UCSD-AML1 (cell line): Measurements from ENCODE around the gene CAMTA1.

Experiments
- DNase-seq: peaks from one replicate; lab custom pipeline; 2025; ENCODE audit not compliant: unreplicated experiment; lab: John Stamatoyannopoulos, UW

Gene CAMTA1

DNA sequence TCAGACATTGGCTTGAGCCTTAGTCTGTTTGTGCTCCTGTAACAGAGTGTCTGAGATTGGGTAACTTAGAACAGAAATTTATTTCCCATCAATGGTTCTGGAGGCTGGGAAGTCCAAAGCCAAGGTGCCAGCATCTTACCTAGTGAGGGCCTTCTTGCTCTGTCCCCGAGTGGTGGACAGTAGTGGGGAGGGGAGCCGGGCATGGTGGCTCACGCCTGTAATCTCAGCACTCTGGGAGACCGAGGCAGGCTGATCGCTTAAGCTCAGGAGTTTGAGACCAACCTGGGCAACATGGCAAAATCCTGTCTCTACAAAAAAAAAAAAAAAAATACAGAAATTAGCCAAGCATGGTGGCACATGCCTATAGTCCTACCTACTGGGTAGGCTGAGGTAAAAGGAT lies 649.3 kb downstream of the CAMTA1 start:
- DNase-seq, result no peak

DNA sequence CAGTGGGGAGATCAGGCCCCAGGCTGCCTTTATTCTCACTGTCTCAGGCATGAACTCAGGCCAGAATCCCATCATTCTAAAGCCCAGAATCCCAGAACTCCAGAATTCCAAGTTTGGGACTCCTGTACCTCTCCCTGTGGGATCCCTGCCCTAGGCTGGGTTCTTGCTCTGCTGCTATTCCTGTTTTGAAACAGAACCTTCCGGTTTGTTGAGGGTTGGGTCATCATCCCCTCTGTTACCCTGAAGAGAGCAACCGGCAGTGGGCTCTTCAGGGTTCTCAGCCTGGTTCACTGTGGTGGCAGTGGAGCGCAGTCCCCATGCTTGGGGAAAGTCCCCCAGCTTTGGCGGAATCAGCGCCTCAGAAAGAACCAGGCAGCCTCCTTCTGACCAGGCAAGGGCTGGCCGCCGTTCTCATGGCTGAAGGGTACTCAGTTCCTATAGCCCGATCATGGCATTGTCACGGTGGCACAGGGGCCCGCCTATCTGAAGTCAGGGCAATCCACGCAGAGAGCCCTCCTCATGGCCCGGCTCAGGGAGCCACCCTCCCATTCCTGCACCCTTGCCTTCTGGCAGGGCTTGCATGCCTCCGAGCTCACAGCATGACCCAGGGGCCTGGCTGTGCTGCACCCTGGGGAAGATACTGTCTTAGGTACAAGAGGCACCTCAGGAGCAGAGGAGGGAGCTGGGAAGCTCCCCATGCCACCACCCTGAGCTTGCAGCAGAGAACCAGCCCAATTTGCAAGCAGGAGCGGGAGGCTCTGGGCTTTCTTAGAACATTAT lies 650.2 kb downstream of the CAMTA1 start:
- DNase-seq, result no peak

DNA sequence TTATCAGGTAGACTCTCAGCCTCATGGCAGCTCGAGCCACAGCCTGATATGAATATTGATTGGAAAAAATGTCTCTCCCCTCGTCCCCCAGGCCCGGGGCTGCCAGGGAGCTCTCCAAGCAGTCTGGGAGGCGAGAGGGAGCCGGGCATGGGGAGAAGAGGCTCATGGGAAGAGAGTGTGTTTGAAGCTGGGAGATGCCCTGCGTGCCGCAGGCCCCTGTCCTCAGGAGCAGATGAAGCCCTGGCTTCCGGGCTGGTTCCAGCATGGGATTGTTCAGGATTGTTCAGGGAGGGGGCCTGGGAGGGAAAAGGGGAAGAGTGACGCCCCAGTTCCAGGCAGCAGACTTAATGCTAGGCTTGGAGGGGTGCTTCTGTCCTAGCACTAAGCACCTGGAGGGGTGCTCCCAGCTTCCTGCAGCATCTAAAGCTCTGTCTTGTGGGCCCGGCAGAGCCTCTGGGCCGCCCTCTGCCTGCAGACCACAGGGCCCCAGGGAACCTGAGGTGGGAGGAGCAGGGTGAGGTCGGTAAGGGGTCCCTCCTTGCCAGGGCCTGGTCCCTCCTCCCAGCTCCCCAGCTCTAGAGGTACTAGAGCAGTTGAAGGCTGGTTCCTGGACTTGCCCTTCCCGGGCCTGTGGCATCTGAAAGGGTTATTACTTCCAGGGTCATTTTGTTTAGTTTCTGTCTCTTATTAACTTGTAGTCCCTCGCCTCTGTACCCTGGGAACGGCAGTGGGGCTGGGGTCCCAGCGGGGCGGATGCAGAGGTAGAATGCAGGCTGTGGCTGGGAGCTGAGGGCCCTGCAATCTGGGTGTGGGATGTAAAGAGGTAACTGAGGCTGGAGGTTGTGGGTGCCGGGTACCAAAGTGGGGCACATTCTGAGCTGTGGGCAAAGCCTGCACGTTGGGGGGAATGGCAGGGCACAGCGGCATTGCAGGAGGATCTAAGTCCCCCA lies 651.1 kb downstream of the CAMTA1 start:
- DNase-seq, result no peak

GRCh38 chr1:7437036-7437435 lies 651.8 kb downstream of the CAMTA1 start:
- DNase-seq, result no peak

DNA sequence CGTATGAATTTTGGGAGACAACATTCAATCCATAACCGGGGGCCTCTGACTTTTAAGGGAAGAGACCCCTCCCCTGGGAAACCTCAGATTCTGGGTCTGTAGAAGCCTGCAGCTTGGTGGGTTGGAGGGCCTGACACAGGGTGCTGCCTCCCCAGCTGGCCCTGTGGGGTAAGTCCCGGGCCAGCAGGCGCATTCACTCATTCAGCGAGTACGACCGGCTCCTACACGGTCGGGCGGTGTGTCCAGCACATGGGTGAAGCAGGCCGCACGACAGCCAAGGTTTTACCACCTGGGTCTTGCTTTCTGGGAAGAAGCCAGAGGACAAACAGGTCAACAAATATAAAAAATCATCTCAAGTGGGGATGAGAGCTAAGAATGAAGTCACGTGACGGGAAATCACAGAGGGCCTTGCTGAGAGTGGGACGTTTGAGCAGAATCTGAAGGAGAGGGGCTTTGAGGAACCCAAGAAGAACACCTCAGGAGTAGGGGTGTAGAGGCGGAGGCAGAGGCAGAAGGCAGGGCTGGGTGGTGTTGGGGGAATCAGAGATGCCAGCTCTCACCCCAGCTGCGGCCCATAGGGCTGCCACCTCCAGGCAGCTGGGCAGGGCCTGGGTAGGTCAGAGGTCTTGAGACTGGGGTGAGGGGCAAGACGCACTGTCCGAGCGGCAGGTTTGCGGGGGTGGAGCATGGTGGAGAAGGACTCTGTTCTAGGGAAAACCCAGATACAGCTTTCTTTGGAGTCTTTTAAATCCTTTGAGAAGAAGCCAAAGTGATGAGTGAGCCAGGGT lies 652.5 kb downstream of the CAMTA1 start:
- no peak for DNase-seq

- DNase-seq, result no peak
These were observed 653.1 kb downstream of the CAMTA1 start for GRCh38 chr1:7438396-7438785.

- no peak for DNase-seq
These were observed 653.8 kb downstream of the CAMTA1 start for GRCh38 chr1:7438921-7439655.

- no peak for DNase-seq
These were observed 654.9 kb downstream of the CAMTA1 start for GRCh38 chr1:7440154-7440553.

DNA sequence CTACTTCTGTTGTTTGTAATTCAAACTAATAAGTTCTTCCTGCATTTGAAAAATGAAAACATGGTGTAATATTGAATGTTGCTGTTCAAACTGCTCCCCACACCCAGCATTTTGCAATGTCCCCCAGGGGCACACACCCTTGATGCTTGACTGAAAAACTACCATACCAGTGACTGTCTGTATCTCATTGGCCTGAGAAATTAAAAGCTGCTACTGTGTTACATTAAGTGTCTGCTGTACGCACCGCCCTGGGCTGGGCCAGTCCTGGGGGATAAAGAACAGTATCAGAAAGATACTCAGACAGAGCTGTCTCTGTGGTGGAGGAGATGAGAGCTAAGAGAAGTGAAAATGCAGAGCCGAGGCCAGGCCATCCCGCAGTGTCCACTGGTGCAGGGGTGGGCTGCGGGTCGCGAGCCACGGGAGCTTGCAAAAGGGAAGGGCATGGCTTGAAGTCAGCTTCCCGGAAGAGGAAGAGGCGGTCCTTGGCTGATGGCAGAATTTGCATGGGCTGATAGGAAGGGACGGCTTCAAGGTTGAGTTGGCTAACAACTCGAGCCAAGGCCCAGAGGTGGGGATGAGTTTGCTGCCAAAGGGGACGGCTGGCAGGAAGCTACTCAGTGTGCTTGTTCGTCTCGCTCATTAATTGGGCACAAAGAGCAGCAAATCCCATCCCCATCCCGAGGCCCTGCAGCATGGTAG lies 656.0 kb downstream of the CAMTA1 start:
- DNase-seq, result no peak

GRCh38 chr1:7442036-7442435 lies 656.8 kb downstream of the CAMTA1 start:
- DNase-seq, result no peak

DNA sequence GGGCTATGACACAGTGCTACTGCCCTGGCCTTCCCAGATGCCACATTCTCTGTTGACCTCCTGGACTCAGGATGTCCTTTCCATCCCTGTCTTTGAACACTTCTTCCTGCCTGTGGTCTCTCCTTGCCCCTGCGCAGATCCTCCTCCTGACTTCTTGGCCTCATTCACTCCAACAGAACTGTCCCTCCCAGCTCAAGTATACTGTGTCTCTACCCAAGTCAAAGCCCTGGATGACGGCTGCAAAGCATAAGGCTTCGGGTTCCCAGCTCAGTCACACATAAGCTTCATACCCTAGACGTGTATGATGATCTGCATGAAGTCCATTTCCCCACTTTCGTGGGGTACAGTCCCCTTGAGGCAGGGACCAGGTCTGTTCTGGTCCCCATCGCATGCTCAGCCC lies 657.7 kb downstream of the CAMTA1 start:
- DNase-seq, result no peak

GRCh38 chr1:7444363-7444762 lies 659.1 kb downstream of the CAMTA1 start:
- DNase-seq, result no peak

- DNase-seq, result no peak
These were observed 661.8 kb downstream of the CAMTA1 start for GRCh38 chr1:7447093-7447492.

DNA sequence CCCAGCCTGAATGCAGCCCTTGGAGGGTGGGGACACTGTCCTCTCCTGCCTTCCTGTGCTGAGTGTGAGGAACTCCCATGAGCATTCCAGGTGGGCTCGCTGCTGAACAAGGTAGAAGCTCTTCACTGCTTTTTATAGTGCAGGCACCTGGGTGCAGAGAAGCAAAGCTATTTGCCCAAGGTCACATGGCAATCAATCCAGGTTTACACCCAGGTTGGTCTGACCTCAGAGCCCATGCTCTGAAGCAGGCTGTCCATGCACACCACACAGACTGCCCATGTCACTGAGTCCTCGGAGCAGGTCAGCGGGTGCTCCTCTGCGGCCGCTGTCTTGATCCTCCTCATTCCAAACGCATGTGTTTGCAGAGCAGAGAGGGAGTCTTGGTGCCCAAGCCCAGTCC lies 662.5 kb downstream of the CAMTA1 start:
- no peak for DNase-seq

- DNase-seq, result no peak
These were observed 663.7 kb downstream of the CAMTA1 start for GRCh38 chr1:7448986-7449385.

- DNase-seq, result no peak
These were observed 664.5 kb downstream of the CAMTA1 start for GRCh38 chr1:7449750-7450149.

DNA sequence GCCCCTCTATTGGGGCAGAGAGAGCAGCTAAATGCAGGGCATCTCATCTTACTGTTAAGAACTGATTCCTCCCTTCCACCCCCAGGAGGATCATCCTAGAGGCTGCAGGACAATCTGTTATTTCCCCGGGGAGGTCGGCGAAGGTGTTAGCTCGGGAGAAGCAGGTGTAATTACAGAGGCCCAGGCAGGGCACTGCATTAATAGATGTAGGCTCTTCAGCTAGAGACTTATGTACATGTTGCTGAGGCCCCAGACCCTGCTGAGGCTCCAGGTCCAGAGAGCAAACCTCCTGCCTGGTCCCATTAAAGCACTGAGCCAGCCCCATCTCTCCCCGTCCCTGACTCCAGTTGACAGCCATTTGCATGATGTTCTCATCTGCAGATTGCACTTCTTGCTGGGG lies 665.6 kb downstream of the CAMTA1 start:
- no peak for DNase-seq

DNA sequence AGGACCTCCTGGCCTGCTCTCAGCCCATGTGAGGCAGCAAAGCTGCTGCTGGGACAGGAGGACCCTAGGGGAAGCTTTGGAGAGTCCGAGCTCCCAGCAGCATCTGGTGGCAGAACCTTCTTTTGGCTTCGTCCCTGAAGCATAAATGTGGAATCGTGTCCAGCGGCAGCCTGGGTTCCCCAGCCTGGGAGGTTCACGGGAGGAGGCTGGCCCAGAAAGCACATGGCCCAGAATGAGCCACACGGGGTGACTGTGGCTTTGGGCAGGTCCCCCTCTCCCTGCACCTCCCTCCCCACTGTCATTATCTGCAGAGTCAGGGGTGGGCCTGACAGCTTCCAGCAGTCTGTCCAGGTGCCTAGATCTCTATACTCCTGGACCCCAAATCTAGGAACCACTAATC lies 667.8 kb downstream of the CAMTA1 start:
- DNase-seq, result no peak

DNA sequence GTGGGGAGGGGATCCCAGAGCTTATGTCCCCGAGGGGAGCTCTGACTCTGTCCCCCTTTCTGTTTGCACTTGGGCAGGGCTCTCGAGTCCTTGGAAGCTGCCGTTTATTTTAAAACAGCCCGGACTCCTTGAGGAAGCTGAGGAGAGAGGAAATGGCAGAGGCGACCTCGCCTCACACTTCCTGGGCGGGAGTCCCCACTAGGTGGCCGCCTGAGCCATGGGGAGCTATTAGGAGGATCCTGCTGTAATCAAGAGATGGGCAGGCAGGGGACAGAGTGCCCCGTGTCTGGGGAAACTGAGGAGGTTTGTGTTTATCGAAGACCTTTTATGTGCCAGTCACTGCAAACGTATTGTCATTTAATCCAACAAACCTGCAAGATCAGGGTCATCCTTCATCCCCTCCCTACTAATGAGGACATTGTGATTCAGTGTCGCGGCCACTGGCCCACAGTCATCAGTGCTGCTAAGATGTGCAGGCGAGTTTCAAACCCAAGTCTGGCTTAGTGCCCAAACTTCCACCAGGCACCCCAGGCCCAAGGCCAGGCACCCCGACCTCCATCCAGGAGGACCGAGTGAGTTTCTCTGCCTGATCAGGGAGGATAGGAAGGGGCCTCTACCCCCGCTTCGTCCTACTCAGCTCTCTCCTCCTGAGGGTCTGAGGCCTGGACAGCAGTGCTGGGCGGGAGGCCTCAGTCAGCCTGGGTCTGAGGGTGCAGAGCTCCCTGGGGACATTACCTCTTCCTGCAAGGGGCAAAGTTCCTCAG lies 669.0 kb downstream of the CAMTA1 start:
- DNase-seq, result peak; percentile 46
